RWPE2 (cell line): ENCODE measurements around the gene CPEB1.
A peak's percentile ranks its signal among the peaks of the same experiment; 100 is the strongest.

Experiments used
- ATAC-seq: fragments of 200-7000 bp; cut with Tn5 transposase; 3 replicates; pipeline ENCODE4 v1.9.1; 2021; ENCODE audit warnings: low read depth
- DNase-seq: peaks from one replicate; pipeline ENCODE4 v3.0.0-alpha.2; 2020; ENCODE audit warnings: low spot score
- H3K27ac ChIP-seq: fragments of 450-650 bp; 2 replicates; pipeline ENCODE4 v1.5.1; 2017; ENCODE audit warnings: mild to moderate bottlenecking; ENCODE audit not compliant: poor library complexity, severe bottlenecking
- H3K27me3 ChIP-seq: fragments of 250-450 bp; sonication (Bioruptor Pico); 2 replicates; pipeline ENCODE4 v1.5.1; 2021; ENCODE audit warnings: mild to moderate bottlenecking, moderate library complexity; ENCODE audit not compliant: insufficient read depth, poor library complexity, severe bottlenecking
- H3K36me3 ChIP-seq: fragments of 250-450 bp; sonication (Bioruptor Pico); 2 replicates; pipeline ENCODE4 v1.5.1; 2020; ENCODE audit warnings: low read depth, mild to moderate bottlenecking, moderate library complexity
- H3K4me1 ChIP-seq: fragments of 250-450 bp; sonication (Bioruptor Pico); 2 replicates; pipeline ENCODE4 v1.5.1; 2021; ENCODE audit warnings: mild to moderate bottlenecking, moderate library complexity; ENCODE audit not compliant: insufficient read depth, poor library complexity, severe bottlenecking
- H3K4me3 ChIP-seq: fragments of 250-450 bp; sonication (Bioruptor Pico); 2 replicates; pipeline ENCODE4 v1.5.1; 2021; ENCODE audit warnings: mild to moderate bottlenecking, moderate library complexity; ENCODE audit not compliant: severe bottlenecking
- H3K9me3 ChIP-seq: fragments of 250-450 bp; sonication (Bioruptor Pico); 2 replicates; pipeline ENCODE4 v1.5.1; 2021; ENCODE audit warnings: mild to moderate bottlenecking, moderate library complexity; ENCODE audit not compliant: severe bottlenecking
- TF ChIP-seq, protein P1 (sequence below): fragments of 450-650 bp; IDR thresholded peaks from one replicate; pipeline ENCODE4 v1.5.1; 2017; ENCODE audit warnings: mild to moderate bottlenecking, moderate library complexity; ENCODE audit not compliant: poor library complexity, severe bottlenecking

The CPEB1 gene

DNA sequence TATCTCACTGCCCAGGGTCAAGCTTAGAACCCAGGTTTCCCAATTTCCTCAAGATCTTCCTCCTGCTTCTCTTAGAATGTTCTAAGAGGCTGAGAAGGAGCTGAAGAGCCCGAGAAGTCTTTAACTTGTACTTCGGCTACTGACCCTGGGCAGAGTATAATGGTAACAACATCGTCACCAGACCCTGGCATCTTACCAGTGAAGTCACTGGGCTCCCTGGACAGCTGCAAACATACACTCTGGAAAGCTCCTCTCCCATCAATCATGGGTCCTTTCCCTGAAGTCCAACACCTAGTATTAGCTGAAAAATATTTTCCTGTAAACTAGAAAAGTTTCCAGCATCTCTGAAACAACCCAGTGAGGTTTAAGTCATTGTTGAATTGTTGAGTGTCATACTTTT lies 22.7 kb downstream of the CPEB1 start:
- Histone ChIP-seq H3K9me3 (no peaks in the 10 kb centered on the region), H3K36me3 (no peaks in the 10 kb centered on the region), H3K4me3 (no peak overlapping the region), H3K4me1 (no peaks in the 10 kb centered on the region), H3K27ac (no peak overlapping the region), H3K27me3 (no peaks in the 10 kb centered on the region)
- ATAC-seq = no peak
- TF ChIP-seq, protein P1, sequence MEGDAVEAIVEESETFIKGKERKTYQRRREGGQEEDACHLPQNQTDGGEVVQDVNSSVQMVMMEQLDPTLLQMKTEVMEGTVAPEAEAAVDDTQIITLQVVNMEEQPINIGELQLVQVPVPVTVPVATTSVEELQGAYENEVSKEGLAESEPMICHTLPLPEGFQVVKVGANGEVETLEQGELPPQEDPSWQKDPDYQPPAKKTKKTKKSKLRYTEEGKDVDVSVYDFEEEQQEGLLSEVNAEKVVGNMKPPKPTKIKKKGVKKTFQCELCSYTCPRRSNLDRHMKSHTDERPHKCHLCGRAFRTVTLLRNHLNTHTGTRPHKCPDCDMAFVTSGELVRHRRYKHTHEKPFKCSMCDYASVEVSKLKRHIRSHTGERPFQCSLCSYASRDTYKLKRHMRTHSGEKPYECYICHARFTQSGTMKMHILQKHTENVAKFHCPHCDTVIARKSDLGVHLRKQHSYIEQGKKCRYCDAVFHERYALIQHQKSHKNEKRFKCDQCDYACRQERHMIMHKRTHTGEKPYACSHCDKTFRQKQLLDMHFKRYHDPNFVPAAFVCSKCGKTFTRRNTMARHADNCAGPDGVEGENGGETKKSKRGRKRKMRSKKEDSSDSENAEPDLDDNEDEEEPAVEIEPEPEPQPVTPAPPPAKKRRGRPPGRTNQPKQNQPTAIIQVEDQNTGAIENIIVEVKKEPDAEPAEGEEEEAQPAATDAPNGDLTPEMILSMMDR = no peak
- DNase-seq = no peak

DNA sequence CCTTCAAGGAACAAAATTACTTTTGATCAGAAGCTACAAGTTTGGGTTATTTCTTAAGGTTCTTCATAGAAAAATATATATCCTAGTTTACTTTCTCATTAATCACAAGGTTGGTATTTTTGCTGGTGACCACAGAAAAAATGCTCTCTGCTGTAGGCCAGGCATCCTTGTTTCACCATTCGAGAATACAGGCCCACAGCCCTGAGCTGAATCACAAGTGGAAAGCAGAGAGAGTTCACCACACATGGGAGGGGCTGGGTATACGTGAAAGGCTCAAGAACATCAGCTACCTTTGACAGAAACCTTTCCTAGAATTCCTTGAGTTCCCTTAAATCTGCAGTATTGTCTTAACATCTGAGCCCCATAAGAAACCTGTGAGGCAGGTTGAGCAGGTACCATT lies 23.2 kb downstream of the CPEB1 start:
- 0 out of 3 replicates have a peak, but pooled peaks have one; percentile 46 for ATAC-seq
- TF ChIP-seq, protein P1 = no peak
- no peak for DNase-seq
- Histone ChIP-seq H3K4me3 (no peak overlapping the region), H3K27me3 (no peaks in the 10 kb centered on the region), H3K9me3 (no peaks in the 10 kb centered on the region), H3K36me3 (no peaks in the 10 kb centered on the region), H3K4me1 (no peaks in the 10 kb centered on the region), H3K27ac (no peak overlapping the region)

DNA sequence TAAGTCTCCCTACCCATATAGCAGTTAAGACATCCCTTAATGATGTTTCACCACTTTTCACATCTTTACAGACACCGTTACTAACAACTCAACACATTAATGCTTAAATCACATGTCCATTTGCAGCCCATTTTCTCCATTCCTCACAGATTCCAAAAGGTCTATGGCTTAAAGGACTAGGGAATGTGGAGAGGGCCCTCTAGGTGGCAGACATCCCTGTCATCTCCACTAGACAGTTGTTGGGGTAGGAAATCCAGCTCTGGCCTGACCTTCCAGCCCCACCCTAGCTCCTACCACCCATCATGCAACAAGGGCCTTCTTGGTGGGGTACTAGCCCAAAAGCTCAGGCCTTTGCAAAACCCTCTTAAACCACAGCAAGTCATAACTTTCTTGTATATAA lies 25.2 kb downstream of the CPEB1 start:
- Histone ChIP-seq H3K4me3 (no peak overlapping the region), H3K27ac (no peak overlapping the region), H3K9me3 (no peaks in the 10 kb centered on the region), H3K27me3 (peaks cover 4% of the 10 kb centered on the region), H3K36me3 (no peaks in the 10 kb centered on the region), H3K4me1 (no peaks in the 10 kb centered on the region)
- DNase-seq (no peak), ATAC-seq (peak; percentile 55; the same call in 2 of the 3 replicates)
- TF ChIP-seq, protein P1 = peak; percentile 42

DNA sequence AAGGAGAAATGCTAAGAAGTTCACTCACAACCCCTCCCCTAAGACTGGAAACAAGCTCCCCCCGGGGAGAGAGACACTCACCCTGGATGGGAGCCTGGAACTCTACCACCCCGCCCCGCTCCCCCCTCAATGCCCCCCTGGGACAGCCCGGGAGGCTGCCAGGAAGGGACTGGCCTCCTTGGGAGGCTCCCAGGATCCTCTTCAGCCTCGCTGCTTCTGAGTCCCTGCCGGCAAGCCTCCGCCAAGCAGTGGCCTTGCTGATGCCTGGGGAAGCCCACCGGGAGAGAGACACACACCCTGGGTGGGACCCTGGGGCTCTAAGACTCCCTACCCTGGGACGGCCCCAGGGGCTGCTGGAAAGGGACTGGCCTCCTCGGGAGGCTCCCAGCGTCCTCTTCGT lies 33.4 kb downstream of the CPEB1 start:
- ATAC-seq (no peak), DNase-seq (no peak)
- H3K9me3 ChIP-seq = no peaks in the 10 kb centered on the region
- H3K4me1 ChIP-seq = no peaks in the 10 kb centered on the region
- TF ChIP-seq, protein P1 = no peak
- H3K4me3 ChIP-seq = no peak overlapping the region
- peaks cover 23% of the 10 kb centered on the region for H3K27me3 ChIP-seq
- no peak overlapping the region for H3K27ac ChIP-seq
- H3K36me3 ChIP-seq = no peaks in the 10 kb centered on the region

DNA sequence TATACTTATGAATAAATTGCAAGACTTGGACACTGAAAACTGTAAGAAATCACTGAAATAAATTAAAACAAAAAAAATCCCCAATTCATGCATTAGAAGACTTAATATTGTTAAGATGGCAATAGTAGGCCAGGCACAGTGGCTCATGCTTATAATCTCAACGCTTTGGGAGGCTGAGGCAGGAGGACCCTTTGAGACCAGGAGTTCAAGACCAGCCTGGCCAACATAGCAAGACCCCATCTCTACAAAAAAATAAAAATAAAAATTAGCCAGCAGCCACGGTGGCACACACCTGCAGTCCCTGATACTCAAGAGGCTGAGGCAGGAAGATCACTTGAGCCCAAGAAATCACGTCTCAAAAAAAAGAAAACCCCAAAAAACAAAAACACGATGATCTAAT lies 35.8 kb downstream of the CPEB1 start:
- Histone ChIP-seq H3K27ac (no peak overlapping the region), H3K9me3 (no peaks in the 10 kb centered on the region), H3K36me3 (no peaks in the 10 kb centered on the region), H3K4me3 (no peak overlapping the region), H3K27me3 (peaks cover 13% of the 10 kb centered on the region), H3K4me1 (no peaks in the 10 kb centered on the region)
- TF ChIP-seq, protein P1 = no peak
- no peak for DNase-seq
- no peak for ATAC-seq
